Measurements from ENCODE around the gene RCOR3. TPM values are rescaled to one million over a fixed set of nuclear protein-coding genes. Genes with fewer than 3 reads are reported as not detected.

The RCOR3 gene
- total RNA-seq, 1 donor from 2014 or later, result 14.2 TPM

DNA sequence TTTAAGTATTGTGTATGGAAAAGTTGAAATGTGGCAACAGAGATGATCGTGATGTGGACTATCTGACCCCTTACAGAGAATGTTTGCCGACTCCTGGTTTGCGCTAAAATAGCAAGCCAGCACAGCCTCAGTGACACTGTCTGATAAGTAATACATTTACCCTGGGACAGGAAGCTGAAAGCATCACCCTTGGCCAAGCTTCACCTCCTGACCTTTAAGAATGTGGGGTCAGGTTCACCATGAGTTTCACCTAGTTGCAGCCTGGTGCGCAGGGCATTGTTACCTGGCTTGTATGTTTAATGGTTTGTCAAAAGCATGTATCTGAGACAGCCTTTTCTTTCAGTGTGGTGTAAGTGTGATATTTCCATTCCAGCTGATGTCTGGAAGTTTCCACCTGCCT, 96.7 kb downstream of the RCOR3 start:
- DNase-seq (ENCODE audit: low read depth), result no peak
- no peak overlapping the region for H3K4me3 ChIP-seq (ENCODE audit: low read depth, low read length)
- TF ChIP-seq, protein P1, sequence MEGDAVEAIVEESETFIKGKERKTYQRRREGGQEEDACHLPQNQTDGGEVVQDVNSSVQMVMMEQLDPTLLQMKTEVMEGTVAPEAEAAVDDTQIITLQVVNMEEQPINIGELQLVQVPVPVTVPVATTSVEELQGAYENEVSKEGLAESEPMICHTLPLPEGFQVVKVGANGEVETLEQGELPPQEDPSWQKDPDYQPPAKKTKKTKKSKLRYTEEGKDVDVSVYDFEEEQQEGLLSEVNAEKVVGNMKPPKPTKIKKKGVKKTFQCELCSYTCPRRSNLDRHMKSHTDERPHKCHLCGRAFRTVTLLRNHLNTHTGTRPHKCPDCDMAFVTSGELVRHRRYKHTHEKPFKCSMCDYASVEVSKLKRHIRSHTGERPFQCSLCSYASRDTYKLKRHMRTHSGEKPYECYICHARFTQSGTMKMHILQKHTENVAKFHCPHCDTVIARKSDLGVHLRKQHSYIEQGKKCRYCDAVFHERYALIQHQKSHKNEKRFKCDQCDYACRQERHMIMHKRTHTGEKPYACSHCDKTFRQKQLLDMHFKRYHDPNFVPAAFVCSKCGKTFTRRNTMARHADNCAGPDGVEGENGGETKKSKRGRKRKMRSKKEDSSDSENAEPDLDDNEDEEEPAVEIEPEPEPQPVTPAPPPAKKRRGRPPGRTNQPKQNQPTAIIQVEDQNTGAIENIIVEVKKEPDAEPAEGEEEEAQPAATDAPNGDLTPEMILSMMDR (conservative IDR thresholded peaks at IDR 0.05; ENCODE audit: low read depth, low read length), result no peak

DNA sequence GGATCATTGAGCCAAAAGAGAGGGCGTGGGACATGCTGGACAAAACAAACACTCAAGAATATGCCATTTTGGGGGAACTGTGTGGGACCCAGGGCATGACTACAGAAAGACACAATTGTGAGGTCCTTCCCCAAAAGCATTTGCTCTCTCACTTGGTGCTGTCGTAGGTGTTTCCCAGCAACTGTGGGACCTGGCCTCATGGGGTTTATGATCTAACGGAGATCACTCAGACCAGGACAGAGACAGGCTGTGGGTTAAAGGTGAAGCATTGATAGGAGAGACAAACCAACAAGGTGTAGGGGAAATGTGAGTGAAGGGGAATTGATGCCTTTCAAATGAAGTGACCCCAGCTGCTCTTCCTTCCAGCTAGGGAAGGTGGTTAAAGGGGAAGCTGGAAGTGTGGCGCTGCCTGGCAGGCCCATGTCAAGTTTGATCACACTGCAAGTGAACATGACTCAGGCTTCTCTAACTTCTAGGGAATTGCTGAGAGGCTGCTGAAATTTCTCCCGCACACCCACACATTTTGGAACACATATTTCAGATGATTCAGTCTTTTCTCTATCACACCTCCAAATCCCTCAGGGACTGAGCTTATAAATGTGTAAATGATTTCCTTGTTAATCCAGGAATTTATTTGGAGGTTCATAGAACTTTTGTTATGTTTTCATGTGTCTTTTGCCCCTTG, 97.7 kb downstream of the RCOR3 start:
- DNase-seq (ENCODE audit: low read depth), result no peak
- no peak overlapping the region for H3K4me3 ChIP-seq (ENCODE audit: low read depth, low read length)
- TF ChIP-seq, protein P1 (conservative IDR thresholded peaks at IDR 0.05; ENCODE audit: low read depth, low read length), result no peak

DNA sequence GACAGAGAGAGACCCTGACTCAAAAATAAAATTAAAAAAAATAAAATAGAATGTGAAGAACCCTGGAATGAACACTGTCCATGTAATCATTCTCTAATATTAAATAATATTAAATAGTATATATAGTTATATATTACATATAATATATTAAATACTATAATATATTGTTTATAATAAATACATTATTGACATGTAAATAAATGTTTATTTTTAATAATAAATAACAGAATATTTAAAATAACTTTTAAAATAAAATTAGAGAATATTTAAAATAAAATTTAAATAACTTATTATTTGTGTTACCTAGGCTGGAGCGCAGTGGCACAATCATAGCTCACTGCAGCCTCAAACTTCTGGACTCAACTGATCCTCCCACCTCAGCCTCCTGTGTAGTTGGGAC, 99.5 kb downstream of the RCOR3 start:
- TF ChIP-seq, protein P1 (conservative IDR thresholded peaks at IDR 0.05; ENCODE audit: low read depth, low read length), result no peak
- H3K4me3 ChIP-seq (ENCODE audit: low read depth, low read length), result no peak overlapping the region
- DNase-seq (ENCODE audit: low read depth), result no peak

DNA sequence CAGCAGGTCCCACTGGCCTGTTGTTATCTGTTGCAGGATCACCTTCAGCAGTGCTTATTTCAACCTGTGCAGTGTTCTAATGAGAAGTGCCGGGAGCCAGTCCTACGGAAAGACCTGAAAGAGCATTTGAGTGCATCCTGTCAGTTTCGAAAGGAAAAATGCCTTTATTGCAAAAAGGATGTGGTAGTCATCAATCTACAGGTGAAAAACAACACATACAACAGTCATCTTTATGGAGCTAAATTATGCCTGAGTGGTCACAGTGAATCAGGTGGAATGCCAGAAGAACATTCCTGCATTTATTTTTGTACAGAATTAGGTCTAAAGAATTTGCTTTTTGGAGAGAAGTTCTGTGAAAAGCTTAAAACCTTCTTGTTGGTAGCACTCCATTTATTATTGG, 100.7 kb downstream of the RCOR3 start:
- TF ChIP-seq, protein P1 (conservative IDR thresholded peaks at IDR 0.05; ENCODE audit: low read depth, low read length), result no peak
- H3K4me3 ChIP-seq (ENCODE audit: low read depth, low read length), result no peak overlapping the region
- DNase-seq (ENCODE audit: low read depth), result no peak

DNA sequence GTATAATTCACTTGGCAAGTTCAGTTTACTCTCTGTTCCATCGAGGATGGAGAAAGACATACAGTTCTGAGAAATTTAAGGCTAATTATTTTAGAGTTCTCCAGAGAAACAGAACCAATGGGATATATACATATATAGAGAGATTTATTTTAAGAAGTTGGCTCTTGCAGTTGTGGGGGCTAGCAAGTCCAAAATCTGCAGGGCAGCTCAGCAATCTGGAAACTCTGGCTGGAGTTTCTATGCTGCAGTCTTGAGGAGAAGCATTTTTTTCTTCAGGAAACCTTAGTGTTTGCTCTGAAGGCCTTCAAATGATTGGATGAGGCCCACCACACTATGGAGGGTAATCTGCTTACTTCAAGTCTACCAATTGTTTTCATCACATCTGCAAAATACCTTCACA, 102.0 kb downstream of the RCOR3 start:
- TF ChIP-seq, protein P1 (conservative IDR thresholded peaks at IDR 0.05; ENCODE audit: low read depth, low read length), result no peak
- no peak overlapping the region for H3K4me3 ChIP-seq (ENCODE audit: low read depth, low read length)
- DNase-seq (ENCODE audit: low read depth), result no peak

Other genes starting within 250 kb of the RCOR3 start
- gene KCNH1, start 125.2 kb upstream of the RCOR3 start, total RNA-seq, result 6.9 and 10.1 TPM in 2 replicates
- 6.4 and 9.1 TPM in 2 replicates for gene TRAF5, start 67.5 kb downstream of the RCOR3 start, total RNA-seq
- 0.06 and 0.07 TPM in 2 replicates for gene RD3, start 232.8 kb downstream of the RCOR3 start, total RNA-seq